ENCODE results near the gene SLC22A5.
A peak's percentile ranks its signal among the peaks of the same experiment; 100 is the strongest.

The SLC22A5 gene

DNA sequence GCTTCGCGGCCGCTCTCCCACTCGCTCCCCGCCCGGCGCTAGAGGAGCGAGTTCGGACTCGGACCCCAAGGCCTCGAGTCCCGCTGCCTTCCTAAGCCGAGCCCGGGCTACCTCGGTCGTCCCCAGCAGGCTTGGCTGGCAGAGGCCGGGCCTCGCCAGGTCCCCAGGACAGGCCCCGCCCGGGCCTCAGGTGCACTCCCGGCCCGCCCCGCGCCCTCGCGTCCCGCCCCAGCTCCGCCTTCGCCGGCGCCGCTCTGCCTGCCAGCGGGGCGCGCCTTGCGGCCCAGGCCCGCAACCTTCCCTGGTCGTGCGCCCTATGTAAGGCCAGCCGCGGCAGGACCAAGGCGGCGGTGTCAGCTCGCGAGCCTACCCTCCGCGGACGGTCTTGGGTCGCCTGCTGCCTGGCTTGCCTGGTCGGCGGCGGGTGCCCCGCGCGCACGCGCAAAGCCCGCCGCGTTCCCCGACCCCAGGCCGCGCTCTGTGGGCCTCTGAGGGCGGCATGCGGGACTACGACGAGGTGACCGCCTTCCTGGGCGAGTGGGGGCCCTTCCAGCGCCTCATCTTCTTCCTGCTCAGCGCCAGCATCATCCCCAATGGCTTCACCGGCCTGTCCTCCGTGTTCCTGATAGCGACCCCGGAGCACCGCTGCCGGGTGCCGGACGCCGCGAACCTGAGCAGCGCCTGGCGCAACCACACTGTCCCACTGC lies at the start of gene SLC22A5:
TSS of gene SLC22A5 (plus strand) at position 237 of the 707 bp plus-strand sequence. CDS start at position 500, 263 bp downstream.
- TF ChIP-seq CTCF (IDR thresholded peaks at IDR 0.05; ENCODE audit: low read depth, low read length, missing control alignments) = no peak
- Histone ChIP-seq H3K4me3 (ENCODE audit: low read depth, low read length) (peak within 1 kb of the TSS; percentile 65), H3K36me3 (replicated peaks) (no peaks in the 10 kb centered on the region), H3K27ac (peak within 1 kb of the TSS; percentile 23), H3K27me3 (replicated peaks) (no peaks in the 10 kb centered on the region)
- DNase-seq = no peak
- in situ Hi-C loops (cut with HindIII; ENCODE audit: low pct_ligation_motif_present, low sequenced_read_pairs) = no loop called here

DNA sequence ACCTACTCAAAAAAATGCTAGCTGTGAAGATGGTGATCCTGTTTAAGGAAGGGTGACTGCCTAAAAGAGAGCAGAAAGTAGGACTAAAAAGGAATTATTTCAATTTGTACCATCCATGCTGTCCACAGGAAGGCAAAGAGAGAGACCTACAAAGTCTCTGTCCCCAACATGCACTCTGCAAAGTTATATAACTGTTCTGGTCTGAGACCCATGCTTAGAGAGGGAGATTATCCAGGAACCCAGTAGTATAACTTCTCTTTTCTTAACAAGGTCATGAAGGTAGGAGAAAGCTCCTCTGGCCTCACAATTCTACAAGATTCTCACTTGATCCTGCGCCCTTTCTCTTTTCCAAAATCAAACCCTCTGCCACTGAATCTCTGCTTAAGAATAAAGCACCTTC lies 49.5 kb upstream of the SLC22A5 start:
- no peak overlapping the region for H3K4me3 ChIP-seq (ENCODE audit: low read depth, low read length)
- TF ChIP-seq CTCF (IDR thresholded peaks at IDR 0.05; ENCODE audit: low read depth, low read length, missing control alignments) = no peak
- DNase-seq = no peak
- H3K36me3 ChIP-seq (replicated peaks) = no peaks in the 10 kb centered on the region
- no peaks in the 10 kb centered on the region for H3K27me3 ChIP-seq (replicated peaks)
- no peak overlapping the region for H3K27ac ChIP-seq
- in situ Hi-C loops (cut with HindIII; ENCODE audit: low pct_ligation_motif_present, low sequenced_read_pairs) = no loop called here

GRCh38 chr5:132321109-132321721 lies 48.3 kb upstream of the SLC22A5 start:
- DNase-seq = no peak
- H3K27ac ChIP-seq = no peak overlapping the region
- no peaks in the 10 kb centered on the region for H3K36me3 ChIP-seq (replicated peaks)
- in situ Hi-C loops (cut with HindIII; ENCODE audit: low pct_ligation_motif_present, low sequenced_read_pairs) = no loop called here
- no peak for TF ChIP-seq CTCF (IDR thresholded peaks at IDR 0.05; ENCODE audit: low read depth, low read length, missing control alignments)
- H3K4me3 ChIP-seq (ENCODE audit: low read depth, low read length) = no peak overlapping the region
- no peaks in the 10 kb centered on the region for H3K27me3 ChIP-seq (replicated peaks)

- in situ Hi-C loops (cut with HindIII; ENCODE audit: low pct_ligation_motif_present, low sequenced_read_pairs) = no loop called here
- H3K36me3 ChIP-seq (replicated peaks) = no peaks in the 10 kb centered on the region
- no peak overlapping the region for H3K4me3 ChIP-seq (ENCODE audit: low read depth, low read length)
- DNase-seq = no peak
- TF ChIP-seq CTCF (IDR thresholded peaks at IDR 0.05; ENCODE audit: low read depth, low read length, missing control alignments) = no peak
- H3K27ac ChIP-seq = no peak overlapping the region
- H3K27me3 ChIP-seq (replicated peaks) = no peaks in the 10 kb centered on the region
Measured at GRCh38 chr5:132322266-132322665, 47.2 kb upstream of the SLC22A5 start.

- in situ Hi-C loops (cut with HindIII; ENCODE audit: low pct_ligation_motif_present, low sequenced_read_pairs) = no loop called here
- TF ChIP-seq CTCF (IDR thresholded peaks at IDR 0.05; ENCODE audit: low read depth, low read length, missing control alignments) = no peak
- H3K36me3 ChIP-seq (replicated peaks) = no peaks in the 10 kb centered on the region
Measured at GRCh38 chr5:132323202-132323601, 46.3 kb upstream of the SLC22A5 start.

More at GRCh38 chr5:132323202-132323601, 46.3 kb upstream of the SLC22A5 start:
- Histone ChIP-seq H3K4me3 (ENCODE audit: low read depth, low read length) (no peak overlapping the region), H3K27me3 (replicated peaks) (no peaks in the 10 kb centered on the region), H3K27ac (no peak overlapping the region)
- DNase-seq = no peak

All from brain microvascular endothelial cell (primary cell).